Keratinocyte (primary cell): ENCODE data around the gene TNFSF8. TPM values are rescaled to one million over a fixed set of nuclear protein-coding genes. Genes with fewer than 3 reads are reported as not detected.

Experiments
- DNase-seq: peaks from one replicate; pipeline ENCODE4 v3.0.0-alpha.2; 2011; ENCODE audit warnings: low read depth, missing footprints, low spot score
- FAIRE-seq: peaks from 2 replicates; lab custom pipeline; 2011; peaks lifted over from hg19 to GRCh38; lab: Jason Lieb, UNC
- H2AFZ ChIP-seq: 2 replicates; pipeline ENCODE4 v1.6.0; 2012; ENCODE audit warnings: low read length, control low read depth, inconsistent platforms; ENCODE audit not compliant: control insufficient read depth
- H3K27ac ChIP-seq: 2 replicates; pipeline ENCODE4 v1.5.1; 2011; ENCODE audit warnings: low read length; ENCODE audit not compliant: control insufficient read depth, insufficient read depth
- H3K27me3 ChIP-seq: 3 replicates; pipeline ENCODE4 v1.6.0; 2011; ENCODE audit warnings: low read length; ENCODE audit not compliant: control insufficient read depth, insufficient read depth; ENCODE audit errors: extremely low read depth
- H3K36me3 ChIP-seq, 2 experiments: 2 replicates in 1 of 2; 3 replicates in 1 of 2; pipeline ENCODE4 v1.5.1; 2011; ENCODE audit warnings: low read length in 2 of 2, mild to moderate bottlenecking in 1 of 2; ENCODE audit not compliant: control insufficient read depth in 2 of 2, insufficient read depth in 2 of 2; ENCODE audit errors: extremely low read depth in 1 of 2
- H3K4me1 ChIP-seq: 3 replicates; pipeline ENCODE4 v1.5.1; 2011; ENCODE audit warnings: low read length; ENCODE audit not compliant: control insufficient read depth, insufficient read depth; ENCODE audit errors: extremely low read depth
- H3K4me2 ChIP-seq: 3 replicates; pipeline ENCODE4 v1.6.0; 2011; ENCODE audit warnings: low read depth, low read length; ENCODE audit not compliant: control insufficient read depth, insufficient read depth; ENCODE audit errors: extremely low read depth
- H3K4me3 ChIP-seq, 3 experiments: fragments of 200-600 bp in 1 of 3; sonication (generic) in 1 of 3; 2 replicates in 2 of 3; 3 replicates in 1 of 3; pipeline ENCODE4 v1.5.1; 2011 to 2016; ENCODE audit warnings: low read length in 3 of 3, mild to moderate bottlenecking in 3 of 3, control low read depth in 2 of 3, inconsistent platforms in 1 of 3, low read depth in 1 of 3, mixed read lengths in 1 of 3, mixed run types in 1 of 3, moderate library complexity in 1 of 3; ENCODE audit not compliant: control insufficient read depth in 2 of 3, insufficient read depth in 2 of 3; ENCODE audit errors: extremely low read depth in 1 of 3
- H3K79me2 ChIP-seq: 2 replicates; pipeline ENCODE4 v1.6.0; 2012; ENCODE audit warnings: low read length; ENCODE audit not compliant: control insufficient read depth, insufficient read depth
- H3K9ac ChIP-seq: 3 replicates; pipeline ENCODE4 v1.6.0; 2011; ENCODE audit warnings: low read length; ENCODE audit not compliant: control insufficient read depth, insufficient read depth; ENCODE audit errors: extremely low read depth
- H3K9me1 ChIP-seq: 3 replicates; pipeline ENCODE4 v1.6.0; 2011; ENCODE audit warnings: low read length; ENCODE audit not compliant: control insufficient read depth, insufficient read depth; ENCODE audit errors: extremely low read depth
- H3K9me3 ChIP-seq: 2 replicates; pipeline ENCODE4 v1.5.1; 2012; ENCODE audit warnings: low read depth, low read length; ENCODE audit not compliant: control insufficient read depth
- H4K20me1 ChIP-seq: 3 replicates; pipeline ENCODE4 v1.6.0; 2011; ENCODE audit warnings: low read length; ENCODE audit not compliant: control insufficient read depth, insufficient read depth; ENCODE audit errors: extremely low read depth
- CTCF ChIP-seq, 3 experiments: IDR thresholded peaks in 1 of 3; conservative IDR thresholded peaks in 1 of 3; optimal IDR thresholded peaks in 1 of 3; 2 replicates in 2 of 3; 3 replicates in 1 of 3; pipeline versions ENCODE3 to v1.5.1; 2011; ENCODE audit warnings: low read length in 3 of 3, mild to moderate bottlenecking in 3 of 3, moderate library complexity in 2 of 3, control low read depth in 1 of 3, inconsistent platforms in 1 of 3; ENCODE audit not compliant: insufficient read depth in 2 of 3; ENCODE audit errors: extremely low read depth in 1 of 3
- EZH2 ChIP-seq: IDR thresholded peaks from one replicate; pipeline ENCODE4 v1.6.1; 2012; ENCODE audit warnings: inconsistent platforms, mild to moderate bottlenecking, low read length, moderate library complexity
- dilution Hi-C: fragments of 300-500 bp; cut with MboI; formaldehyde crosslinking; loops from one replicate; pipeline ENCODE4 v1.7.0; 2020; ENCODE audit warnings: low sequenced_read_pairs; ENCODE audit not compliant: extremely low pct_ligation_motif_present
- polyA plus RNA-seq, 5 experiments: library from polyadenylated mRNA; depleted of rRNA in 3 of 5; stranded (reverse) in 3 of 5; stranded (forward) in 1 of 5; unstranded in 1 of 5; fragments of >200 nt; gene quantifications; 1 replicate in 1 of 5; 2 replicates in 3 of 5; 3 replicates in 1 of 5; pipeline versions ENCODE4 v1.2.1 to v1.2.3, GENCODE V29; 2011 to 2012; ENCODE audit warnings: missing spikeins in 2 of 5, low read depth in 1 of 5, low replicate concordance in 1 of 5

Gene TNFSF8
- polyA plus RNA-seq, 1 donor (not counting 4 experiments of a cell fraction or from before 2014, with no cell fraction given) = not detected

- Histone ChIP-seq H3K4me3 (no peak overlapping the region), H3K27me3 (no peaks in the 10 kb centered on the region), H3K27ac (no peak overlapping the region), H3K79me2 (no peaks in the 10 kb centered on the region), H3K9me3 (no peaks in the 10 kb centered on the region), H3K9me1 (no peaks in the 10 kb centered on the region), H3K4me2 (no peak overlapping the region), H4K20me1 (no peaks in the 10 kb centered on the region), H3K9ac (no peak overlapping the region), H2AFZ (no peak overlapping the region), H3K4me1 (peaks cover 8% of the 10 kb centered on the region), H3K36me3 (no peaks in the 10 kb centered on the region)
- TF ChIP-seq EZH2 (no peak), CTCF (optimal IDR thresholded peaks at IDR 0.05 in 1 of 3, IDR thresholded peaks at IDR 0.05 in 1 of 3, conservative IDR thresholded peaks at IDR 0.05 in 1 of 3; ENCODE audit: extremely low read depth in 1 of 3, insufficient read depth in 2 of 3, low read length in 3 of 3) (no peak)
- no peak for DNase-seq
- FAIRE-seq = no peak
- dilution Hi-C loops = no loop called here
Measured at GRCh38 chr9:114852050-114852594, 78.3 kb downstream of the TNFSF8 start.

GRCh38 chr9:114851306-114851705, 79.1 kb downstream of the TNFSF8 start:
- no peaks in the 10 kb centered on the region for H3K27me3 ChIP-seq
- H3K36me3 ChIP-seq = no peaks in the 10 kb centered on the region
- no peak overlapping the region for H3K27ac ChIP-seq
- FAIRE-seq (no peak), DNase-seq (no peak)
- dilution Hi-C loops = no loop called here
- H3K9me3 ChIP-seq = no peaks in the 10 kb centered on the region
- H3K79me2 ChIP-seq = no peaks in the 10 kb centered on the region
- no peaks in the 10 kb centered on the region for H3K9me1 ChIP-seq
- no peak overlapping the region for H3K9ac ChIP-seq
- H2AFZ ChIP-seq = no peak overlapping the region
- peaks cover 4% of the 10 kb centered on the region for H3K4me1 ChIP-seq
- H3K4me3 ChIP-seq = no peak overlapping the region
- no peaks in the 10 kb centered on the region for H4K20me1 ChIP-seq
- H3K4me2 ChIP-seq = no peak overlapping the region
- TF ChIP-seq EZH2 = no peak
- TF ChIP-seq CTCF (optimal IDR thresholded peaks at IDR 0.05 in 1 of 3, IDR thresholded peaks at IDR 0.05 in 1 of 3, conservative IDR thresholded peaks at IDR 0.05 in 1 of 3; ENCODE audit: extremely low read depth in 1 of 3, insufficient read depth in 2 of 3, low read length in 3 of 3) = no peak

Other genes with a start within 250 kb of the TNFSF8 start
- gene TEX48, start 248.4 kb downstream of the TNFSF8 start, polyA plus RNA-seq = not detected in 3 replicates
- gene TNFSF15, start 124.6 kb downstream of the TNFSF8 start, polyA plus RNA-seq = 0.84 to 1.1 TPM (median 0.89 TPM) in 3 replicates
- 50.0 to 103 TPM (median 58.7 TPM) in 3 replicates for gene TNC, start 187.6 kb upstream of the TNFSF8 start, polyA plus RNA-seq